Measurements from ENCODE around the gene PRDX3.
"Not testable (repeated sequence)": the region's sequence is repeated elsewhere in the genome, so short reads cannot be mapped to it uniquely, and the experiment has no call there.

The PRDX3 gene

DNA sequence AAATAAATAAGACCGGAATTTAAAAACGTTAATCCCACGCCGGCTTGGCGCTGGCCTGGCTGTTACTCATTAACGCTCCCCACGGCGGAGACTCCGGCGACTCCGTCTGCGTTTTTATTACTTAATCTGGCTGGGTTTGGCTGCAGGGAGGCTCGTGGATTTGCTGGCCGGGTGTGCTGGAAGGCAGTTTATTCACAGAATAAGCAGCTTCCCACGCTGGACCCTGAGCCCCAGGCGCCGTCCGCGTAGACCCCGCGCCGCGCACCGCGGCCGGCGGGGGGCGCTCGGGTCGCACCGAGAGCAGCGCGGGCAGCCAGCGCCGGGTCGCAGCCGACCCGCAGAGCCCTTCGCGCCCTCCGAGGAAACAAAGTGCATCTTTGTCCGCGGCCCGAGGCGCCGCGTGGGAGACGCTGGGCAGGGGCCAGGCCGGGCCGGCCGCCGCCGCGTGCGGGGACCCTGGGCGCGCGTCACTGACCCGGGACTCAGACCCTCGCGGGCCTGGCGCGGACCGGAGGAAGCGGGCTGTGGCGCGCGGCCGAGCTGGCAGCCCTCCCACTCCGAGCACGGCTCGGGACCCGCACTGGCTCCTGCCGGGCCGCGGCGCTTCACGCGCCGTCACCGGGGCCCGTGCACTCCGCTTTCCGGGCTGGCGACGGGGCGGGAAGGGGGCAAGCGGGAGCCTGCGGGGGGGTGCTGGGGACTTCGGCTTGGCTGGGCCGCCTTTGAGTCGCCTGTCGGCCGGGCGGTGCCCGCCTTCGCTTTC is 28.2 kb upstream of the PRDX3 start:
- peak; percentile 47 for DNase-seq (ENCODE audit: low read depth, low spot score)

DNA sequence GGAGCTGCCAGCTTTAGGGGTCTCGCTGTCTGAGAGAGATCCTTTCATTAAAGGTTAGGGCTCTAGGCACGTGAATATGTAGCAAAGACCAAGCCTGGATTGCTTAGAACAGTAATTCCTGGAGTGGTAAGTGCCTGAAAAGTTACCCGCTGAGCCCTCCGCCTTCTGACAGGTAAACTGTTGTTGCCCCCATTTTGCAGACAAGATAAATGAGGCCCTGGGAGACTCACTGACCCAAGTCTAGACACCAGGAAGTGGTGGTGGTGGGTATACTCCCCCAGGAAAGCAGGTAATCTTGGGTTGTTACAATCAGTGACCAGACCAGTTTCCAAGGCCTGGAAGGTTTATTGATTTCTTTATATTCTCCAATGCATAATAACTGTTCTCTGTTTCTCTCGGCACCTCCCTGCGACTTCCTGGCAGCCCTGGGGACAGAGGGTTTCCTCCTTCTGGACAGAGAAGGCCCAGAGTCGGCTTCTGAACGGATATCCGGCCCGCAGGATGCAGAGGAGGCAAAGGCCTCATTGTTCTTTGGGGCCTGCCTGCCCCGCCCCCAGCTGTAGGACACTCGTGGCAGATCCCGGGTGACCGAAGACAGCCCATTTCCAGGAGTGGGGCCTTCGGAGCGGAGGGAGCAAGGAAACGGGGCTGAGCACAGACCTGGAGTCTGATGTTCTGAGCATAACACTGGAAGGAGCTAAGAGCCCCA is 27.4 kb upstream of the PRDX3 start:
- DNase-seq (ENCODE audit: low read depth, low spot score), result no peak

DNA sequence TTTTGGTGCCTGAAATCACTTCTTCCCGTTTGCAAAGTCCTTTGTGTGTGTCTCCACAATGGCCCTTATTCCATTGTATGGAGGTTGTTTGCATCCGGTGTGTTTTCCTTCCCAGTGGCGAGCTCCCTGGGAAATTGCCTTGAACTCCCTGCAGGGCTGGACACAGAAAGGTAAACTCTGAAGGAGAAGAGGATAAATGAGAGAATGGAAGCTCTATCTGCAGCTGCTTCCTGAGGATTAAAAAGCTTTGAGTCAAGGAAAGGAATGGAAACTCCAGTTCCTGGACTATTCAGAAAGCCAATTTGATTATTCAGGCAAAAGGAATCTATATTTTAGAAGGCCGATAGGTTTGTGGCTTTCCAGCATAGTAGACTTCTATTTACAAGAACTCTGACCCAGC is 24.4 kb upstream of the PRDX3 start:
- no peak for DNase-seq (ENCODE audit: low read depth, low spot score)

DNA sequence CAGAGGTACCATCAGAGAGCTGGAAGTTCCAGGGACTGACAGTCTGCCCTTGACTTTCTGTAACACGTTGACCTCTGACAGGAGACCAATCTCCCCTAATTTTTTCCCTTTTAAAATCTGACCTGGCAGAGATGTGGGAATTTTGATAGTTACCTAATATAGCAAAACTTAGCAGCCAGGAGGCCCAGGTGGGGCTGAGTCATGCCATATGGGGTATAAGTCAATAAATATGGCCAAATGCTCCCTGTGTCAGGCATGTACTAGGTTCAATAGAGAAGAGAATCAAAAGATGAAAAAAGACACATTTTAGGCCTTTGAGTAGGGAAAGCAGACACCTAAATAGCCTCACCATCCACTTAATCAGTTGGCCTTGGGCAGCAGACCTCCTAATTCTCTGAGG is 22.6 kb upstream of the PRDX3 start:
- DNase-seq (ENCODE audit: low read depth, low spot score), result no peak

DNA sequence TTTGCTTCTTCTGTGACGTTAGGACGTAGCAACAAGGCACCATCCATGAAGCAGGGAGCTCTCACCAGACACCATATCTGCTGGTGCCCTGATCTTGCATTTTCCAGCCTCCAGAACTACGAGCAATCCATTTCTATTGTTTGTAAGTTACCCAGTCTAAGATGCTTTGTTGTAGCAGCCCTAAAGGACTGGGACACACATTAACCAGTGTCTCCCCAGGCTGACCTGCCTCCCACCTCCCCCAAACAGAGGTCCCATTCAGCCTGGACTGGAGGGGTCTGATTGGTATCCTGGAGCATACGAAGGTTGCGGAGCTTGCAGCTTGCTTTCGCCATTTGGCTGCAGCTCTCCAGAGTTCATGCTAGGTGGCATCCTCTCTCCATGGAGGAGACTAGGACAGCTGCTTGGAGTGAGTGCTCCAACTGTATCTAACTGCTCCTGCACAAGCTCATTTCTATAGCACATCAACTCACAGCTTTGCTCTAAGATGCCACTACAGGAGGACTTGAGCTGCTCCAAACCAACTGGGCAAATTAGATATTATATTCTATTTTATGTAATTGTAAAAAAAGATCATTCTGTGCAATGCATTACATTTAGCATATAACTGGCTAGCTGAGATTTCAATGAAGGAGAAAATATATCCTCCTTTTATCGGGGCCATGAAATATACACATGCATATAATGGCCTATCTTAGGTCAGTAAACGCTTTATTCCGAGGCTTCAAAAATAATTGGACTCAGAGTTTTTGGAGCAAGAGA is 20.8 kb upstream of the PRDX3 start:
- DNase-seq (ENCODE audit: low read depth, low spot score), result no peak

DNA sequence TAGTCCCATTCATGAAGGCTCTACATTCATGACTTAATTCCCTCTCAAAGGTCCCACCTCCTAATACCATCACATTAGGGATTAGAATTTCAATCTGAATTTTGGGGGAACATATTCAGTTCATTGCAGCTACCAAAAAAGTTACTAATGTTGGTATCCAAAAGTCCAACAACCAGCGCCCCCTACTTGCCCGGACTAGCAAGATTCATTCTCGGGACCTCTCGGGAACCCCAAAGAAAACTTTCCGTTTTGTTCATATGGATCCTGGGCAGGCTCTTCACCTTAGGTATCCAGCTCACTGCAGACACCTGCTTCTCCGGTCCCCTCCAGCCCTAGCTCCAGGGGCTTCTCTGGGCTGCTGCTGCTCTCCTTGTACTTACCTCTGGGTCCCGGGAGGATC is 19.8 kb upstream of the PRDX3 start:
- no peak for DNase-seq (ENCODE audit: low read depth, low spot score)

DNA sequence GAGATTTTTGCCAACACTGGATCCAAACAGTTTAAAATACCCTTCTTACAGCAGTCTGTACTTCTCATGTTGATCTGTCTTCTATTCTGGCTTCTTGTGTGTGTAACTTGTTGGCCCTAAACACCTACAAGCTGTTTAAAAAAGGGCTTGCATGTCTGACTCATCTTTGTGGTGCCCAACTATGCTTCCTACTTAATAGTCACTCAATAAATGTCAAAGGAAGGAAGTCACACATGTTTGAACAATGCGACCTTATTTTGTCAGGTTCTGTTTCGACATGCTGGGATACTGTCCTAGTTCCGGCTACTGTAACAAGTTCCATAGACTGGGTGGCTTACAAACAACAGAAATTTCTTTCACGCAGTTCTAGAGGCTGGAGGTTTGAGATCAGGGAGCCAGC is 19.3 kb upstream of the PRDX3 start:
- DNase-seq (ENCODE audit: low read depth, low spot score), result no peak

DNA sequence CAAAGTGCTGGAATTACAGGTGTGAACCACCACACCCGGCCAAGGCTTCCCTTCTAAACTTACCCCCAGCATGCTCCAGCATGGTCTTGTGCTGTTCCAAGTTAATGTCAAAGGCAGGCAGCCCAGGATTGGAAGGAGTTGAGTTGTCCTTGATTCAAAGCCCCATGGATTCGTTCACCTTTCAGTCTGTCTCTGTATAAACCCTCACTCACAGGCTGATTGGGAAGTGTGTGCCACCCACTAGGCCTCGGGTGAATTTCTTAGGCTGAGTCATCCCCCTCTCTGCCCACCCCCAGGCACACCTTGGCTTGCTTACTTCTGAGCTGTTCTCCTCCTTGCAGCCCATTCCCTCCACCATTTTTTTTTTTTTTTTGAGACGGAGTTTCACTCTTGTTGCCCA is 13.3 kb upstream of the PRDX3 start:
- no peak for DNase-seq (ENCODE audit: low read depth, low spot score)

DNA sequence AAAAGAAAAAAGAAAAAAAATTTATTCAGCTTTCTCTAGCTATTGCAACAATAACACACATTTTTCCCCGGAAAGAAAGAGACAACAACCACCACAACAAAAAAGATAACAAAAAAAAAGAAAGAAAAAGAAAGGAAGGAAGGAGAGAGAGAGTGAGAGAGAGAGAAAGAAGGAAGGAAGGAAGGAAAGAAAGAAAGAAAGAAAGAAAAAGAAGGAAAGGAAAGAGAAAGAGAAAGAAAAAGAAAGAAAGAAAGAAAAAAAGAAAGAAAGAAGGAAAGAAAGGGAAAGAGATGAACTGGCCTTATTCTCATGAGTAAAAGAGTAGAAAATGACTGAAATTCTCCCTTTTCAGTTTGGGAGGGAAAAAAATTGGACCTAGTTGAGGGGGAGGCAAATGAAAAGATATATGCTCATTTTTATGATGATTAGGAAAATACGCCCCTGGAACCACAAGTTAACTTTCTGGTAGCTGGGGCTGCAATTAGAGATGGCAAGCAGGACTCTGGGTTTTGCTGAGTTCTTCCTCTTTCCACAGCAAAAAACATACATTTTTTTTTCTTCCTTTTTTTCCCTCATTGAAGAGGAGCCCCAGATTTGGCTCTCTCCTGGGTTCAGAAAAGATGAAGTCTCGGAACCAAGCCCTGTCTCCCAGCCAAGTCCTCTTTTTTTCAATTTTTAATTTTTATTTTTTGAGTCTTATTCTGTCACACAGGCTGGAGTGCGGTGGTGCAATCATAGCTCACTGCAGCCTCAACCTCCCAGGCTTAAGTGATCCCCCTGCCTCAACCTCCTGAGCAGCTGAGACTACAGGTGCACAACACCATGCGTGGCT is 12.6 kb upstream of the PRDX3 start:
- no peak for DNase-seq (ENCODE audit: low read depth, low spot score)

DNA sequence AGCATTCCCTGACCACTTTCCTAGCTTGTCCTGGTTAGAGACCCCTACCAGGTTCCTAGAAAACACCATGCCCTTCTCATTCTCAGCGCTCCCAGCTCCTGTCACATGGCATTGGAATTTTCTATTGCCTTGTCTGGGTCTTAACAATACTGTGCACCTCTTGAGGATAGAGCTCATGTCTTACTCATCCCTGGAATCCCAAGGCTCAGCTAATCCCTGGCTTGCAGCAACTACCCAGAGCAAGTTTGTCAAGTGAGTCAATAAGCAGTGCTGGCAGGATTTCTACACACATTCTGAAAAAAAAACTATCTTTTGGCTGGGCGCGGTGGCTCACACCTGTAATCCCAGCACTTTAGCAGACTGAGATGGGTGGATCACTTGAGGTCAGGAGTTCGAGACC is 11.7 kb upstream of the PRDX3 start:
- DNase-seq (ENCODE audit: low read depth, low spot score), result no peak

DNA sequence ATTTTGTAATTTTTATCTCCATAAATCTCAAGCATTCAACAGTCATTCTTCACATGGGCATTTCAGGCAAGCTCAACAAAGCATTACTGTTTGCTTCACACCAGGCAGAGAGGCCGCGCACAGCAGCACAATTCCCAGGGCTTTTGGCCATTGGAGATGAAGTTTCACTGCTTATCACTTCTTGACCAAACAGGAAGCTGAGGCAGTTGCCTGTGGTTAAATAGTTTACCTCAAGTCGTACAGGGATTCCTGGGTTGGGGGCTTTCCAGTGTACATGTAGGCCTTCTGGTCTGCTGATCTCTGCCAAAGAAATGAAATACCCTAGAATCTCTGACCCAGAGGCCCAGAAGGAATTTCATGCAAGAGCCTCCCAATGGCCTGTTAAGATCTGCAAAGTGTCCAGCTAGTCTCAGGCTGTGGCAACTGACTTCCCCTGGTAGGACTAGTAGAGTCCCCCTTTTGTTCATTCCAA is 11.2 kb upstream of the PRDX3 start:
- no peak for DNase-seq (ENCODE audit: low read depth, low spot score)

DNA sequence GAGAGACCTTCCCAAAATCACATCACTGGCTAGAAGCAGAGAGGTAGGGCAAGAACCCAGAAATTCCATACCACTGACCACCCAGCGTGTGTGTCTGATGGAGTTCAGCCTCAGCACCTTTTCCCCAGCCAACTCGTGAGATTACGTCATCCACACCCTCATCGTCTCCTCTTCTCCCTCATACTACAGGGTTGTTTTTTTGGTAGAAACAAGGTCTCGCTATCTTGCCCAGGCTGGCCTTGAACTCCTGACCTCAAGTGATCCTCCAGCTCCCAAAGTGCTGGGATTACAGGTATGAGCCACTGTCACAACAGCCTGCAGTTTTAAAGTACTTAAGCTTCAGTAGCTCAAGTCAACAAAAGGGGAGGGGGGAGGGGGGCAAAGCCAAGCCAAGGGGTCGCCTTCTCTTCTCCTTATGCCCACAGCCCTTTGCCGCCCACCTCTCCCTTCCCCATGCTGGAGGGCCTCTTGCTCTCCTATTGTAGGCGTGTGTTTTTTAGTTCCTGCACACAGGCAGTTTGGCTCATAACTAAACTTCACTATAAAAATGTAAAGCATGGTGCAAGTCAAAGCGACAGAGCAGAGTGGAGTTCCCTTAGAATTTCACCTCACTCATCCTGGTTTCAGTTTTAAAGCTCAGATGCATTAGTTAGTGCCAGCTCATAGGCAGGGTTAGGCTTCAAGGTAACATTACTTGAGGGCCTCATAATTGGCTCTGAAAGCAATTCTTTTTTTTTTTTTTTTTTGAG is 5.2 kb upstream of the PRDX3 start:
- DNase-seq (ENCODE audit: low read depth, low spot score), result no peak

DNA sequence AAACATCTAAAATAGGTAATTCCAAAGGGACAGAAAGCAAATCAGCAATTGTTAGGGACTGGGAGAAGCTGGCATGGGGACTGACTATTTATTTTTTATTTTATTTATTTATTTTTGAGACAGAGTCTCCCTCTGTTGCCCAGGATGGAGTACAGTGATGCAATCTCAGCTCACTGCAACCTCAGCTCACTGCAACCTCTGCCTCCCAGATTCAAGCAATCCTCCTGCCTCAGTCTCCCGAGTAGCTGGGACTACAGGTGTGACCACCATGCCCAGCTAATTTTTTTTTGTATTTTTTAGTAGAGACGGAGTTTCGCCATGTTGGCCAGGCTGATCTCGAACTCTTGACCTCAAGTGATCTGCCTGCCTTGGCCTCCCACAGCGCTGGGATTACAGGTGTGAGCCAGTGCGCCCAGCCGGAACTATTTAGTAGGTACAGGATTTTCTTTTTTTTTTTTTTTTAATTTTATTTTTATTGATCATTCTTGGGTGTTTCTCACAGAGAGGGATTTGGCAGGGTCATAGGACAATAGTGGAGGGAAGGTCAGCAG is 2.3 kb upstream of the PRDX3 start:
- DNase-seq (ENCODE audit: low read depth, low spot score), result not testable (repeated sequence)

DNA sequence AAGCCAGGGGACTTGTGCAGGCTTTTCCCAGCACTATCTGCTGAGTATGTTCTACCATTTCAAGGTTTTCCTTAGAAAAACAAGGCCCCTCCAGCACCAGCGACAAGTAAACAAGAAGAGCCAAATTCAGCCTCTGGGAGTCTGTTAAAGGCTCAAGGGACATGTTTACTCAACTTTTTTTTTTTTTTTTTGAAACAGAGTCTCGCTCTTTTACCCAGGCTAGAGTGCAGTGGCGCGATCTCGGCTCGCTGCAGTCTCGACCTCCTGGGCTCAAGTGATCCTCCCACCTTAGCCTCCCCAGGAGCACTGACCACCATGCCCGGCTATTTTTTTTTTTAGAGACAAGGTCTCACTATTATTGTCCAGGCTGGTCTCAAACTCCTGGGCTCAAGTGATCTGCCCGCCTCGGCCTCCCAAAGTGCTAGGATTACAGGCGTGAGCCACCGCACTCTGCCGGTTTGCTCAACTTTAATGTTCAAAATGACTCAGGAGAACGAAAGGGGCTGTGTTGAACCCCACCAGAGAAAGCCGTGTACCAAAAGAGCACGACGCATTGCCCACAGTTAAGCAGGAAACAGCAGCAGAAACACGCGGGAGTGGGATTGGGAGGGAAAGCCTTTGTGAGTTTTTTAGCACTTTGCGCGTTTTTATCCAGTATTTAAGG is 772 bp downstream of the PRDX3 start:
- peak; percentile 7 for DNase-seq (ENCODE audit: low read depth, low spot score)

DNA sequence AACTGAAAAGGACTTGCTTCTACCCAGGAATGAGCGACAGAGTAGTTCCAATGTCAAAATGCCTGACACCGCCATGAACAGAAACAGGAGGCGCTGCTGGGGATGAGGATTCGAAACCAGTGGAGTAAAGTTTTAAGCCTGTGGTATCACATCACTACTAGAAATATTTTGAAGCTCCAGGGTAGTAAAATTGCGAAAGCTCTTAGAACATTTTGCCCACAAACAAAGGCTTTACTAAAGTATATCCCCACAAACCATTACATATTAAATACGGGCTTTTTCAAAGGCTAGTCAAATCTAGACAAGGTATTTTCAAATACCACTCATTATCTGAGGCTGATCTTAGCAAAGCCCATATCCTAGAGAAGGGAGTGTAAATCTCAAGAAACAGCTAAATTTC is 2.4 kb downstream of the PRDX3 start:
- no peak for DNase-seq (ENCODE audit: low read depth, low spot score)

DNA sequence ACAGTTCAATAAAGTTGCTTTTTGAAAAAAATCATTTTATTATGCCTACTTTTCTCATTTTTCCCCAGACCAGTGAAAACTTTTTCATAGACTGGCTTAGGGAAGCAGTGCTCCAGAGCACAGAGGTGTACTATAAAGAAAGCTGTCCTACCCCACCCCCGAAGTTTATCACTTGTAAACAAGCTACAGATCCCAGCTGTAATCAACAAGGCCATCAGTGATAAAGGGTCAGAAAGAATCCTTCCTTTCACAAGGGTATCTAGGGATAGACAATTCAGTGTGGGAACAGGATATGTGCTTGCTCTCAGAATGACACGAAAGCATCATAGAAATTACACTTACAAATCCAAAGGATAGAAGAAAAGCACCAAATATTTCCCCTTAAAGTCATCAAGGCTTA is 4.5 kb downstream of the PRDX3 start:
- no peak for DNase-seq (ENCODE audit: low read depth, low spot score)

DNA sequence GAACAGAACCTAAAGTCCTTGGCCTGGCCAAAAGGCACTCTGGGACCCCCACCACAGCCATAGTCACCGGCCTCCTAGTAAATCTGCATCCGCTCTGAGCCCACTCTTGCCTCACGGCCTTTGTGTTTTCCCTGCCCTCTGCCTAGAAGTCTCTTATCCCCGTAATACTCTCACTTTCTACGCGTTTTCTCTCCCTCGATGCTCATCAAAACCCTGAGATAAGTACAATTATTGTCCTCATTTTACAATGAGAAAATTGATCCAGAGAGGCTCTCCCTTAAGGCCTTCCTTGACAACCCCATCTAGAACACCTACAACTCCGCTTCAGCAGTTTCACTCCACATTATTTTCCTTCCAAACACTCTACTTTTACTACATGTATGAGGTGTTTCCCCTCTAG is 11.6 kb downstream of the PRDX3 start:
- DNase-seq (ENCODE audit: low read depth, low spot score), result no peak

DNA sequence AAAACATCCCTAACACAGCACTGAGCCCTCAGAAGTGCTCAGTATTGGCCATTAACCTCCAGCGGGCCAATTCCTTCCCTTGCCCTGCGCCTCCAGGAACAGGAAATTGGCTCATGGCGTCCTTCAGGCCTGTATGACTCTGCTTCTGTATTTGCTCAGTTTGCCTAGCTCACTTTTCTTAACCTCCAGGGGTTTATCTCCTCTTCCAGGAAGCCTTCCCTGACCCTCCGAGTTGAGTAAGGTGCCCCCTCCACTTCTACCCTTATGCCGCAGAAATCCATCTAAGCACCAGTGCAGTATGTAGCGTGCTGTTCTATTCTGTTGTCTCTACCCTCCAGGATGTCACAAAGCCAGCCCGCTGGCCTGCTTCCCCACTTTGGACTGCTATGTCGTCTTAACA is 12.0 kb downstream of the PRDX3 start:
- DNase-seq (ENCODE audit: low read depth, low spot score), result no peak

DNA sequence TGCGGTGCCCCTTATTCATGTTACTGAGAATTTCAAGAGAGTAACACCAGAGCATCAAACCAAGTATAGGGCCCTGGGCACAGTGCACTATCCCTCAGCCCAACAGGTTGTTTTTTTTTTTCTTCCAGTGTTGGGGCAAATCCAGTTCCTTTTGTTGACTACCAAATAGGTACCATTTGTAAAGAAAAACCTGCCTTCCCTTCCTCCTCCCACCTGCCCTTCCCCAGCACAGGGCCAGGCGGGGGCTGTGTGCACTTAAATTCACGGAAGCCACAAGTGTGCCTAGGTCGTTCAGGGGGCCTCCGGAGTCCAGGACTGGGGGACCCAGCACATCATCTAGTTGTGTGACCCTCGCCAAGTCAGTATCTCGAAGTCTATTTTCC is 12.5 kb downstream of the PRDX3 start:
- no peak for DNase-seq (ENCODE audit: low read depth, low spot score)
